ENCODE measurements around the gene NTS.

The NTS gene

DNA sequence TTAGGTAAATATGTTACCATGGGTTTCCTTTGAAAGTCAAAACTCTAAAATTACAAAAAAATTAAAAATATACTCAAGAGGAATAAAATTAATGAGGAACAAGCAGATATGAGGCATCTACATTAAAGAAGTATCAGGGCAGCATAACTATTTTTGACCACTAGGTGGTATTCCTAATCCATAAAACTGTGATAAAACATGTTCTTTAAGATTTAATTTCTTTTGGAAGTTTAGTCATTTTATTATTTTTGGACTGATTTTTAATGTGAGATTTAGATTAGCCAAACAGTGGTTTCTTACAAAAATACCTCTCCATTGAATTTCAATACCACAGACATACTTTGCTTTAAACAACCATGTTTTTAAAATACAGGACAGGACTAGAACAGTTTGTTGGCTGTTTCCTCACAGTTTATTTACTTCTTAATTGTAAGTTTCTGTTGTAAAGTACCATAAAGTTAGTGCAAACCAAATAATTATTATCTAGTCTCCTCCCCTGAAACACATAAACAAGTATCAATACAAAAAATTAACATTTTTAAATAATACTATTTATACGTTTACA is 49.8 kb downstream of the NTS start:
- peak in 1 of 3 experiments; percentile 61 for DNase-seq

DNA sequence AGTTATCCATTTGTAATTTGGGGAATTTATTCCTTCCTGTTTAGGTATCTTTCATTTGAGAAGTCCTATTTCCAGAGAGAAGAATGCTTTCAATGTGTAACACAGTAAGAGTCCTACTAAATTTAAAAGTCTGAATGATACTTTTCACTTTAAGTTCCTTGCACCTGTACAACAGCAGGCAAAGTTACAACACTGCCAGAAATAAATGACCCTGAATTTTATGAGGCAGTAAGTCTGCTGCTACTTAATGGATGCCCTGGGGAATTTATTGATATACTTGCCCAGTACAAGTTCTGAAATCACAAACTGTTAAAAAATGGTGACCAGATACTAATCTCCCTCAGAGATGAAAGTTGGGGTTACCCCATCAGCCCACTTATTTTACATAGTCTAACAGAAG is 53.1 kb downstream of the NTS start:
- DNase-seq: no peak
